Fibroblast of lung (primary cell): ENCODE measurements around the gene MACC1. TPM values are rescaled to one million over a fixed set of nuclear protein-coding genes. Genes with fewer than 3 reads are reported as not detected.
A peak's percentile ranks its signal among the peaks of the same experiment; 100 is the strongest.

Source experiments
- DNase-seq, 2 donors: peaks; one replicate each; pipeline versions ENCODE4 v3.0.0 to v3.0.0-alpha.2; 2010; ENCODE audit warnings: low read depth in 2 of 2
- H2AFZ ChIP-seq: 2 replicates; pipeline ENCODE4 v1.5.1; 2012; ENCODE audit warnings: low read length, control low read depth, inconsistent platforms
- H3K27ac ChIP-seq: 2 replicates; pipeline ENCODE4 v1.5.1; 2011; ENCODE audit warnings: low read length, control low read depth; ENCODE audit not compliant: insufficient read depth
- H3K27me3 ChIP-seq: 2 replicates; pipeline ENCODE4 v1.5.1; 2011; ENCODE audit warnings: mild to moderate bottlenecking, low read length; ENCODE audit not compliant: control insufficient read depth, insufficient read depth
- H3K36me3 ChIP-seq: 2 replicates; pipeline ENCODE4 v1.5.1; 2011; ENCODE audit warnings: low read length; ENCODE audit not compliant: control insufficient read depth, insufficient read depth
- H3K4me1 ChIP-seq: 2 replicates; pipeline ENCODE4 v1.5.1; 2011; ENCODE audit warnings: low read length; ENCODE audit not compliant: control insufficient read depth, insufficient read depth; ENCODE audit errors: extremely low read depth
- H3K4me2 ChIP-seq: 2 replicates; pipeline ENCODE4 v1.5.1; 2011; ENCODE audit warnings: low read length, control low read depth; ENCODE audit not compliant: insufficient read depth; ENCODE audit errors: extremely low read depth
- H3K4me3 ChIP-seq, 4 experiments: fragments of 200-600 bp in 1 of 4; sonication (generic) in 1 of 4; replicated peaks in 1 of 4; 2 replicates each; pipeline ENCODE4 v1.5.1; 2011 to 2016; ENCODE audit warnings: low read length in 4 of 4, low read depth in 3 of 4, mild to moderate bottlenecking in 3 of 4, control low read depth in 2 of 4, inconsistent platforms in 1 of 4, mixed read lengths in 1 of 4; ENCODE audit not compliant: insufficient read depth in 1 of 4; ENCODE audit errors: control extremely low read depth in 1 of 4
- H3K79me2 ChIP-seq: 2 replicates; pipeline ENCODE4 v1.5.1; 2012; ENCODE audit warnings: mild to moderate bottlenecking, low read length, inconsistent platforms; ENCODE audit not compliant: control insufficient read depth, insufficient read depth
- H3K9ac ChIP-seq: 2 replicates; pipeline ENCODE4 v1.5.1; 2011; ENCODE audit warnings: mild to moderate bottlenecking, low read length, control low read depth; ENCODE audit not compliant: insufficient read depth
- H3K9me3 ChIP-seq: 2 replicates; pipeline ENCODE4 v1.5.1; 2012; ENCODE audit warnings: low read depth, low read length; ENCODE audit not compliant: control insufficient read depth, insufficient read depth
- H4K20me1 ChIP-seq: 2 replicates; pipeline ENCODE4 v1.5.1; 2011; ENCODE audit warnings: low read length; ENCODE audit not compliant: control insufficient read depth, insufficient read depth; ENCODE audit errors: extremely low read depth
- EZH2 ChIP-seq: IDR thresholded peaks from 2 replicates; pipeline ENCODE4 v1.5.1; 2012; ENCODE audit warnings: low read length, control low read depth, mild to moderate bottlenecking; ENCODE audit errors: missing control alignments
- polyA plus RNA-seq, 2 donors: library from polyadenylated mRNA; depleted of rRNA in 1 of 2; stranded (reverse) in 1 of 2; unstranded in 1 of 2; fragments of >200 nt; gene quantifications; 2 replicates each; pipeline ENCODE4 v1.2.1, GENCODE V29; 2011 to 2012; ENCODE audit warnings: missing spikeins in 1 of 2
- total RNA-seq: library from RNA; depleted of rRNA; stranded (reverse); fragments of >200 nt; gene quantifications from 2 replicates; pipeline ENCODE4 v1.2.1, GENCODE V29; 2014
- TF ChIP-seq, protein P1 (sequence below), 2 donors: IDR thresholded peaks in 1 of 2; conservative IDR thresholded peaks in 1 of 2; 1 replicate in 1 of 2; 2 replicates in 1 of 2; pipeline ENCODE4 v1.5.1; 2011 to 2012; ENCODE audit warnings: low read length in 2 of 2, control low read depth in 1 of 2, inconsistent platforms in 1 of 2, low read depth in 1 of 2, mild to moderate bottlenecking in 1 of 2

Gene MACC1
- total and polyA plus RNA-seq, 2 donors (not counting 1 experiment from before 2014, with no cell fraction given), result under 0.01 to 0.33 TPM

DNA sequence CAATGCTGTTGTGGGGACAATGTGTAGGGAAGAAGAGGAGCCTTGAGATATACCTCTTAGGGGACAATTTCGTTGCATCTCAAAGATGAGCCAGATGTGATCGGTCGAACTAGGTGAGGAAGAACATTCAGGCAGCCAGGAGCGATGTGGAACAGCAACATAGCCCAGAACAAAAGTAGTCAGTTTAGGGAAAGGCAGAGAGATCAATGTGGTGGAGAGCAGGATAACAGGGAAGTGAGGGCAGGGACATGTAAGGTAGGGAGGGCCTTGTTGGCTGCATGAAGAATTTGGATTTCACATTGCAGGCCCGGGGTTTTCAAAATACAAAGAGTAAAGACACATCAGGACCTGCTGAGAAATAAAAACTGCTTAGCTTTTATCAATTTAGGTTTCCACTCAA lies 29.1 kb upstream of the MACC1 start:
- H3K27ac ChIP-seq, result no peak overlapping the region
- no peaks in the 10 kb centered on the region for H4K20me1 ChIP-seq
- H3K9me3 ChIP-seq, result no peaks in the 10 kb centered on the region
- H3K4me3 ChIP-seq, result no peak overlapping the region
- no peak overlapping the region for H3K4me2 ChIP-seq
- H3K27me3 ChIP-seq, result no peaks in the 10 kb centered on the region
- H3K4me1 ChIP-seq, result no peaks in the 10 kb centered on the region
- no peak overlapping the region for H2AFZ ChIP-seq
- TF ChIP-seq EZH2, result no peak
- TF ChIP-seq, protein P1, sequence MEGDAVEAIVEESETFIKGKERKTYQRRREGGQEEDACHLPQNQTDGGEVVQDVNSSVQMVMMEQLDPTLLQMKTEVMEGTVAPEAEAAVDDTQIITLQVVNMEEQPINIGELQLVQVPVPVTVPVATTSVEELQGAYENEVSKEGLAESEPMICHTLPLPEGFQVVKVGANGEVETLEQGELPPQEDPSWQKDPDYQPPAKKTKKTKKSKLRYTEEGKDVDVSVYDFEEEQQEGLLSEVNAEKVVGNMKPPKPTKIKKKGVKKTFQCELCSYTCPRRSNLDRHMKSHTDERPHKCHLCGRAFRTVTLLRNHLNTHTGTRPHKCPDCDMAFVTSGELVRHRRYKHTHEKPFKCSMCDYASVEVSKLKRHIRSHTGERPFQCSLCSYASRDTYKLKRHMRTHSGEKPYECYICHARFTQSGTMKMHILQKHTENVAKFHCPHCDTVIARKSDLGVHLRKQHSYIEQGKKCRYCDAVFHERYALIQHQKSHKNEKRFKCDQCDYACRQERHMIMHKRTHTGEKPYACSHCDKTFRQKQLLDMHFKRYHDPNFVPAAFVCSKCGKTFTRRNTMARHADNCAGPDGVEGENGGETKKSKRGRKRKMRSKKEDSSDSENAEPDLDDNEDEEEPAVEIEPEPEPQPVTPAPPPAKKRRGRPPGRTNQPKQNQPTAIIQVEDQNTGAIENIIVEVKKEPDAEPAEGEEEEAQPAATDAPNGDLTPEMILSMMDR (conservative IDR thresholded peaks at IDR 0.05 in 1 of 2, IDR thresholded peaks at IDR 0.05 in 1 of 2; ENCODE audit: low read depth in 1 of 2, low read length in 2 of 2), result no peak
- no peaks in the 10 kb centered on the region for H3K36me3 ChIP-seq
- no peaks in the 10 kb centered on the region for H3K79me2 ChIP-seq
- no peak for DNase-seq
- no peak overlapping the region for H3K9ac ChIP-seq

DNA sequence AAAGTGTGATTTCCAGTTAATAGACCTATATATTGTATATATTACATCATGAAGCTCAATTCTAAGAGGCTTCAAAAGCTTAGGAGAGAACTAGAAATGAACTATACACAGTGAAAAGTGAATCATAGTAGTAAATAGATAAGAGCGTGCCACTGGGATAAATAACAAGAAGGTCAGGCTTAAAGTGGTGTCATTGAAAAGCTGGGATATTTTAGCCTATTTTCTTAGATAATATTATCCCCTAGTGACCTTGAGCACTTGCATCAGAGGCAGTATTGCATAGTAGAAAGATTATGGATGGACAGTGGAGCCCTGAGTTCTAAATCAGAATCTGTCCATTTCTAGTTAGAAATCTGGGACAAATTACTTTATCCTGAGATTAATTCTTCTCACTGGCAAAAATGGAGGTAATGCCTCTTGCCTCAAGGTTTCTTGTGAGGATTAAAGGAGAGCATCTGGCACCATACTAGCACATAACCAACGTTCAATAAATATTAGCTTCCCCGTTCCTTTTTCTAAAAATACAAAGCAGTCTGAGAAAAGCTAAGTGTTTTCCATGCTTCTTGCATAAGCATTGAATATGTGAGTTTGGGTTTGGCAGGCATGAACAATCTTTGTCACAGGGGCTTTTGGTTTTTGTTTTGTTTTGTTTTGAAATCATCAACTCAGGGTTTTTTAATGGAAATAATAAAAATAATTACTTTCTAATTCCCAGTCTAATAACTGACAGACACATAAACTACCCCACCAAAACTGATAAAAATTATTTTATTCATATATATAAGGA lies 27.3 kb upstream of the MACC1 start:
- Histone ChIP-seq H2AFZ (no peak overlapping the region), H3K36me3 (no peaks in the 10 kb centered on the region), H4K20me1 (no peaks in the 10 kb centered on the region), H3K4me1 (no peaks in the 10 kb centered on the region), H3K79me2 (no peaks in the 10 kb centered on the region), H3K27me3 (no peaks in the 10 kb centered on the region), H3K4me2 (no peak overlapping the region), H3K27ac (no peak overlapping the region), H3K9ac (no peak overlapping the region), H3K4me3 (no peak overlapping the region), H3K9me3 (no peaks in the 10 kb centered on the region)
- DNase-seq, result peak; percentile 28 to 43
- TF ChIP-seq, protein P1 (conservative IDR thresholded peaks at IDR 0.05 in 1 of 2, IDR thresholded peaks at IDR 0.05 in 1 of 2; ENCODE audit: low read depth in 1 of 2, low read length in 2 of 2), result no peak
- no peak for TF ChIP-seq EZH2

DNA sequence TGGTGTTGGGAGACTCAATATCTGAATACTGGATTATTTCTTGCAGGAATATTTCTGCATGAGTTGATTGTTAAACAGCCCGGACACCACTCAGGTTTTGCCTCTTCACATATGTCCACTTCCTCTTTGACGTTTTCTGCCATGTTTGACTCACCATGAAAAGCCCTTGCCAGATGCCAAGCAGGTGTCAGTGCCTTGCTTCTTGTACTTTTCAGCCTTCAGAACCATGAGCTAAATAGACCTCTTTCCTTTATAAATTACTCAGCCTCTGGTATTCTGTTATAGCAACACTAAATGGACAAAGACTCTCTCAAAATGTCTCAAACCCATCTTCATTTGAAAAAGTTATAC lies 24.7 kb upstream of the MACC1 start:
- Histone ChIP-seq H3K9me3 (no peaks in the 10 kb centered on the region), H4K20me1 (no peaks in the 10 kb centered on the region), H3K79me2 (no peaks in the 10 kb centered on the region), H3K4me2 (no peak overlapping the region), H3K27ac (no peak overlapping the region), H3K9ac (no peak overlapping the region), H3K27me3 (no peaks in the 10 kb centered on the region), H3K36me3 (no peaks in the 10 kb centered on the region), H3K4me3 (no peak overlapping the region), H2AFZ (no peak overlapping the region), H3K4me1 (no peaks in the 10 kb centered on the region)
- TF ChIP-seq EZH2, result no peak
- TF ChIP-seq, protein P1 (conservative IDR thresholded peaks at IDR 0.05 in 1 of 2, IDR thresholded peaks at IDR 0.05 in 1 of 2; ENCODE audit: low read depth in 1 of 2, low read length in 2 of 2), result no peak
- DNase-seq, result no peak
